HEK293T (cell line): ENCODE data around the gene CEP135.

Experiments
- ARNT ChIP-seq: fragments of 450-650 bp; IDR thresholded peaks from 2 replicates; pipeline ENCODE4 v1.6.1; 2017; ENCODE audit warnings: mild to moderate bottlenecking
- ELF4 ChIP-seq: fragments of 450-650 bp; IDR thresholded peaks from 2 replicates; pipeline ENCODE4 v1.6.1; 2017; ENCODE audit warnings: antibody characterized with exemption
- FOXA1 ChIP-seq: fragments of 450-650 bp; IDR thresholded peaks from 2 replicates; pipeline ENCODE4 v1.6.1; 2016; ENCODE audit warnings: mild to moderate bottlenecking
- FOXK2 ChIP-seq: fragments of 450-650 bp; IDR thresholded peaks from 2 replicates; pipeline ENCODE4 v1.6.1; 2016; ENCODE audit warnings: mild to moderate bottlenecking
- FOXM1 ChIP-seq: fragments of 450-650 bp; IDR thresholded peaks from 2 replicates; pipeline ENCODE4 v1.6.1; 2017; ENCODE audit warnings: mild to moderate bottlenecking, borderline replicate concordance
- HDGF ChIP-seq: fragments of 450-650 bp; IDR thresholded peaks from 2 replicates; pipeline ENCODE4 v1.6.1; 2017; ENCODE audit warnings: antibody characterized with exemption, borderline replicate concordance
- L3MBTL2 ChIP-seq: fragments of 450-650 bp; conservative IDR thresholded peaks from 2 replicates; pipeline ENCODE4 v1.6.1; 2016; ENCODE audit warnings: mild to moderate bottlenecking
- NFRKB ChIP-seq: fragments of 450-650 bp; IDR thresholded peaks from 2 replicates; pipeline ENCODE4 v1.6.1; 2016; ENCODE audit warnings: mild to moderate bottlenecking, moderate library complexity
- SP1 ChIP-seq: fragments of 450-650 bp; IDR thresholded peaks from 2 replicates; pipeline ENCODE4 v1.6.1; 2017
- SUZ12 ChIP-seq: fragments of 450-650 bp; IDR thresholded peaks from 2 replicates; pipeline ENCODE4 v1.6.1; 2016; ENCODE audit warnings: mild to moderate bottlenecking
- TARDBP ChIP-seq: fragments of 450-650 bp; IDR thresholded peaks from 2 replicates; pipeline ENCODE4 v1.6.1; 2016

- TF ChIP-seq SP1 (no peak), FOXM1 (no peak), FOXA1 (no peak), TARDBP (no peak), SUZ12 (no peak), ARNT (no peak), ELF4 (no peak), NFRKB (no peak), L3MBTL2 (no peak), FOXK2 (no peak), HDGF (no peak)
These were observed 89.9 kb downstream of the CEP135 start for GRCh38 chr4:56038487-56039162.
